HG03060 (cell line): Measurements from ENCODE around the gene COX19.
"Not testable (repeated sequence)": the region's sequence is repeated elsewhere in the genome, so short reads cannot be mapped to it uniquely, and the experiment has no call there.

Source experiments
- ATAC-seq: cut with Tn5 transposase; IDR thresholded peaks from one replicate; pipeline ENCODE4 v1.9.1; 2021; ENCODE audit warnings: low read depth, moderate number of reproducible peaks; ENCODE audit not compliant: unreplicated experiment

The COX19 gene

DNA sequence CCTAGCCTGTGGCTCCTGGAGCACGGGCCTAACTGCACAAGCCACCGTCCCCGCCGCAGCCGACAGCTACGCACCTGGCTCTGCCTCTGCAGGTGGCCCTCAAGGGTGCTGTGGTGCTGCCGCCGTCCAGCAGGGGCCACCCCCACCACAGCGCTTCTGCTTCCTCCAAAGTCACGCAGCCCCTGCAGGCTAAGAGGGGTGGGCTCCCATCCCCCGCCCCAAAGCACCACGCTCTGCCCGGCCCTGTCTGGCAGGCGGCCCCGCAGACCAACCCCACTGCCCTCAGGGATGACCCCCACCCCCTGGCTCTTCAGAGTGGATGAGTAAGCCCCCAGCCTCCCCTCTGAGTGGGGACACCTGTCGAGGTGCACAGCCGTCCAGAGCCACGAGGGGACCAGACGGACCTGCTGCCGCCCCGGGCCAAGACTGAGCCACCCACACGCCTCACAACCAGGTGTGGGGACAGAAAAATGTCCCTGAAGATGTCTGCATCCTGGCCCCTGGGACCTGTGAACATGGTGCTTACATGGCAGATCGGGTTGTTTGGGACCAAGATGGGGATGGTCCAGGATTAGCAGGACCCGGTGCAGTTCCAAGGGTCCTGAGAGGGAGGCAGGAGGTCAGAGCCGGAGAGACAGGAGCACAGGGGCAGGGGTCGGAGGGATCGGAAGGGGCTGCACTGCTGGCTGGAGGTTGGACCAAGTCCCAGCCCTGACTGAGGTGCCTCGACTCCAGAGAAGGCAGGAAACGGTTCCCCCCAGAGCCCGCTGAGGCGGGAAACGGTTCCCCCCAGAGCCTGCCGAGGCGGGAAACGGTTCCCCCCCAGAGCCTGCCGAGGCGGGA lies 11.9 kb downstream of the COX19 start:
- ATAC-seq: no peak

DNA sequence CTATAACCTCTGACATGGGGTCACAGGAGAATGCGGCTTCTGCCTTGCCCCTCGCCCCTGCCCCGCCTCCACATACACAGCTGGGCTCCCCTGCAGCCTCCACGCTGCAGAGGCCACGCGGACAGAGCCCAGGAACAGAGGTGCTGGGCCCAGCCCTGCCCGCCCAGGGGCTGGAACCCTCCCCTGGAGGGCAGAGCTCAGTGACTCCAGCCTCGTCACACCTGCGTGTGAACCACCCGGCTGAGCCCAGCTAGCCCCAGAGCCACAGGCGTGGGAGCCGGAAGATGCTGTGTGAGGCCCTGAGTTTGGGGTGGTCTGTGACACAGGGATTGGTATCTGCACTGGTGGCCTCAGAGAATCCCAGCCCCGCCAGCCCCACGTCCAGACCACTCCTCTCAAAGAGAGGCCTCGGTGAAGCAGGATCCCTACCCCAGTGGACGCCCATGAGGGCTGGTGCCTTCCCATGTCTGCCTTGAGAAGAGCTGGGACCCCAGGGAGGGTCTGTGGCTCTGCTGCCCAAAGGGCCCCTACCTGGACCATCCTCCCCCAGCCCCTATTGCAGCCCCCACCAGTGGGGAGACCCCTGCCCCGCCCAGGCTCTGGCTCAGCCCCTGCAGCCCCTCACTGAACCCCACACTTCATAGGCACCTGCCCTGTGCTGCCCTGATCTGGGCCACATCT lies 12.8 kb downstream of the COX19 start:
- ATAC-seq: no peak

DNA sequence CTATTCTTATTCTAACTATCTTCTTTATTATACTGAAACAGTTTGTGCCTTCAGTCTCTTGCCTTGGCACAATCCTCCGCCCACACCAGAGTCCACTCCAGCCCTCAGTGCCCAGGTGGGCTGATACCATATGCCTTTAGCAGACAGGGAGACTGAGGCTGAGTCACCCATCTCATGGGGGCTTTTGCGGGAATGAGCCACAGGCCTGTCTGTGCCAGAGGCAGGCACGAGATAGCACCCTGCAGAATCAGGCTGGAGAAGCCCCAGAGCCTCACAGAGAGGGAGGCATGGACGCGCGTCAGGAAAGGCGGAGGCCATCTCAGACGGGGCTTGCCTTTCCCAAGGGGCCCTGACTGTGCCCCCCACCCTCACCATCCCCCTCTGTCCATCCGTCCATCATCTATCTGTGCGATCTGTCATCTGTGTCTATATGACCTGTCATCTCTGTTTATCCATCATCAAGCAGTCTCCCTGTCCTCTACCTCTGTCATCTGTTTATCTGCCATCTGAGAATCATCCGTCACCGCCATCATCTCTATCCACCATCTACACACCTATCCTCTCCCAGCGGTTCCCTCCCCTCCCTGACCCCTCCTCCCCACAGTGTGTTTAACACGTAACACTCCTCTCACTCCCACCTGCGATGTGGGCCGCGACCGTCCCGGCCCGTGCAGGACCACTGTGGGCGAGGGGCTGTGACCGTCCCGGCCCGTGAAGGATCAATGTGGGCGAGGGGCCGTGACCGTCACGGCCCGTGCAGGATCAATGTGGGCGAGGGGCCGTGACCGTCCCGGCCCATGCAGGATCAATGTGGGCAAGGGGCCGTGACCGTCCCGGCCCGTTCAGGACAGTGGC lies 13.6 kb downstream of the COX19 start:
- no peak for ATAC-seq

DNA sequence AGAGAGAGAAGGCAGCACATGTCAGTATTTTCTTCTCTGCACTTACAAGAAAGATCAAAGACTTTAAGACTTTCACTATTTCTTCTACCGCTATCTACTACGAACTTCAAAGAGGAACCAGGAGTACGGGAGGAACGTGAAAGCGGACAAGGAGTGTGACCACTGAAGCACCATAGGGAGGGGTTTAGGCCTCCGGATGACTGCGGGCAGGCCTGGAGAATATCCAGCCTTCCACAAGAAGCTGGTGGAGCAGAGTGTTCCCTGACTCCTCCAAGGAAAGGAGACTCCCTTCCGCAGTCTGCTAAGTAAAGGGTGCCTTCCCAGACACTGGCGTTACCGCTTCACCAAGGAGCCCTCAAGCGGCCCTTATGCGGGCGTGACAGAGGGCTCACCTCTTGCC lies 14.4 kb downstream of the COX19 start:
- not testable (repeated sequence) for ATAC-seq

DNA sequence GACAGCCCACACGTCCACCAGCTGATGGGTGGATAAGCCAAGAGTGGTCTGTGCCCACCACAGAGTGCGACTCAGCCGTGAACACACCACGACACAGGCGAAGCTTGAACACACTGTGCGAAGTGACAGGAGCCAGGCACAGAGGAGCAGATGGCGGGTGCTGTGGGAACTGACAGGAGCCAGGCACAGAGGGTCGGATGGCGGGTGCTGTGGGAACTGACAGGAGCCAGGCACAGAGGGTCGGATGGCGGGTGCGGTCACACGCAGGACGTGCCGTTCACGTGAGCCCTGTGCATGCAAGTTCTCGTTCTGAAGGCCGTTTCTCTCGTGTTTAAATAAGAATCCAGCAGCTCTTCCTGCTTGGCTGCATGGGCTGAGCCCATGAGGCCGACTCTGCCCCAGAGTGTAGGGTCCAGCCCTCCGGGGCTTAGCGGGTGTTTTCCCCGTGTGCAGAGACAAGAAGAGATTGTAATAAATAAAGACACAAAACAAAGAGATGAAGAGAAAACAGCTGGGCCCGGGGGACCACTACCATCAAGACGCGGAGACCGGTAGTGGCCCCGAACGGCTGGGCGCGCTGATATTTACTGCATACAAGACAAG lies 15.0 kb downstream of the COX19 start:
- ATAC-seq: no peak

DNA sequence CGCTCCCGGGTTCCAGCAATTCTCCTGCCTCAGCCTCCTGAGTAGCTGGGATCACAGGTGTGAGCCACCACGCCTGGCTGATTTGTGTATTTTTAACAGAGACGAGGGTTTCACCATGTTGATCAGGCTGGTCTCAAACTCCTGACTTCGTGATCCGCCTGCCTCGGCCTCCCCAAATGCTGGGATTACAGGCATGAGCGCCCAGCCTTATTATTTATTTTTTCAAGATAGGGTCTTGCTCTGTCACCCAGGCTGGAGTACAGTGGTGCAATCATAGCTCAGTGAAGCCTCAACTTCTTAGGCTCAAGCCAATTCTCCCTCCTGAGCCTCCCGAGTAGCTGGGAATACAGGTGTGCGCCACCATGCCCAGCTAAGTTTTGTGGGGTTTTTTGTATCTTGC lies 15.6 kb downstream of the COX19 start:
- ATAC-seq: not testable (repeated sequence)

DNA sequence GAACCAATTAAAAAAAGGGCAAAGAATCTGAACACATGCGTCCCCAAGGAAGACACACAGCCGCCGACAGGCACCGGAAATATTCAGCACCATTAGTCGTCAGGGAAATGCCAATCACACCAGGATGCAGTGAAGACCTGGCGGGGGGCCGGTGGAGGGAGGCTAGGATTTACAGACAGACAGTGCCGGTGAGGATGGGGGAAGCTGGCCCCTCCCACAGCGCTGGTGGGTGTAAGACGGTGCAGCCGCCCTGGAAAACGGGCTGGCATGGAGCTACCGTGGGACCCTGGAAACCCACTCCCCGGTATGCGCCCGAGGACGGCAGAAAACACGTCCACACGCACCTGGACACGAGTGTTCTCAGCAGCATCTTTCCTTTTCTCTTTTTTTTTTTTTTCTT lies 16.1 kb downstream of the COX19 start:
- no peak for ATAC-seq

DNA sequence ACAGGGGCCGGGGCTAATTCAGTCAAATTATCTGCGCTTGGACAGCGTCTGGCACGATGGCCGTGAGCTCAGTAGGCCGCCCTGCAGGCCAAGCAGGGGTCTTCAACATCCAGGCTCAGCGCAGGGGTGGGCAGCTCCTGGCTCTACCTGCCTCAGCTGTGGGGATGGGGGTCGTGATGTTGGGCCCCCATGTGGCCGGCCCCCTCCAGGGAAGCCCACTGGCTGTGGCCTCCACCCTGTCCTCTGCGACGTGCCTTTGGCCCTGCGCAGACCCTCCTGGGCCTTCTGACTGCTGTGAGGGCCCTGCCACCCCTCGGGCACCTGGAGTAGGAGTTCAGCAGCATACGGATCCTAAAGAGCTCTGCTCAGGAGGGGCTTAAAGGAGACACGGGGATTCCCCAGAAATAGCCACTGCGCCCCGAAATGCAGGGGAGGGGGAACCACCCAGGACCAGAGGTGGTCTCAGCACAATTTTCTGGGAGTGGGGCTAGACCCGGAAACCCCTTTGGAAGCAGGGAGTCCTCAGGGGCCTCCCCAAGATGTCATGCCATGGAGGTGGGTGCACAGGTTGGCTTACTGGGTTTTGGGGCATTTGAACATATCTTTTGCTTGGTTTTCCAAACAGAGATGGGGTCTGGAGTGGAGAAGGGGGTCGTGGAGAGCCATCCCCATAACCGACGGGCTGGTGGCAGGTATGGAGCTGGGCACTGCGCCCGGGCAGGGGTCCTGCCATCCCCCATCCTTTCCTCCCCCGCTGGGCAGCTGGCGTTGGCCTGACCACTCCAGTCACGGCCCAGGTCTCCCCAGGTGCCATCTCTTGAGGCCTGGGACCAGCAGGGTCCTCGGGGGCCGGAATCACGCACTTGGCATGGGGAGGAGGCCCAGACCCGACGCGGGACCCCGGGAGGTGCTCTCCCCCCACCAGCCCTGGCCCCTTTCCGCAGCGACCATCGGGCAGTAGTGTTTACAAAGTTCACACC lies 16.8 kb downstream of the COX19 start:
- no peak for ATAC-seq

DNA sequence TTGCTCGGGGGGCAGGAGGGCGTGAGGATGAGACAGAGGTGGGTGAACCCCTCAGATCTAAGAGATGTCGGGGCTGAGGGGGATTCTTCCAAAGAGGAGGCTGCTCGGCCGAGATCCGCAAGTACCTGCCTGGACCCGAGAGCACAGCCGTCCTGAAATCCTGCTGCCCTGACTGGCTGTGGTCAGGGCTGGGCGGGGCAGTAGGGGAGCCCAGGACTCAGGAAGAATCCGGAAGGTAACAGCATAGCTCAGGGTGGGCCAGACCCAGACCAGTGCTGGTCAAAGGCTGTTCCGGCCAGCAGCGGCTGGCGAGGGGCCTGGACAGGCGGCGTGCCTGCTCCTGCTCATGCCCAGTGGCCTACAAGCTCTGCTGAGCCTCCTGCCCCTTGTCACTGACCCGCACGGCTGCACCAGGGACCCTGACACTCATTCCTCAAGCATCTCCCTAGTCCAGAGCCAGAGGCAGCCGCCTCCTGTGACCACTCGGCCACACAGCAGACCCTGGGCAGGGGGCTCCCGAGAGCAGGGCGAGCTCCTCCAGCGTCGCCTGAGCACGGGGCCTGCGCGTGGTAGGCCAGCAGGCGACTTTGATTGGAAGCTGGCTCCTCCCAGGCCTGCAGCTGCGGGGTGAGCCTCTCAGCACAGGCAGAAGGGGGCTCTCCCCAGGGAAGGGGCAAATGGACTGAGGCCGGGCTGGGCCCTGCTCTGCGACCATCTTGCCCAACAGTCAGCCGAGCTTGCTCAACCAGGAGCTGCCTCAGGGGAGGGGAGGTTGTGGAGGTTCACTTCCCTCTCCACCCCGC lies 17.7 kb downstream of the COX19 start:
- no peak for ATAC-seq

DNA sequence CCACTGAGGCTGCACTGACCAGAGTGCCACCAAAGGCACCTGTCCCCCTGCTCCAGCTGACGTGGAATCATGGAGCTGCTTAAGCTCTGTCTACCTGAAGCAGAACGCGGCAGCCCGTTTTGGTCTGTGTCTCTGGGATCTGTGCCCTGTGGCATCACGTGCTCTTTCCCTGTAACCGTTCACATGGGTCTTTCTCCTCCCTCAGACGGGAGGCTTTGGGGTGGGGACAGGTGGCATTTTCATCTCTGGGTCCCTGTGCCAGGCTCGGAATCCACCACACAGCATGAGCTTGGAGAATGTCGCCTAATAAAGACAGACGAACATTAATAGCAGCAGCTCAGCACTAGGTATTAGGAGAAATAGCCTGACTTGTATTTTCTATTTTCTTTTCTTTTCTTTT lies 19.3 kb downstream of the COX19 start:
- no peak for ATAC-seq

DNA sequence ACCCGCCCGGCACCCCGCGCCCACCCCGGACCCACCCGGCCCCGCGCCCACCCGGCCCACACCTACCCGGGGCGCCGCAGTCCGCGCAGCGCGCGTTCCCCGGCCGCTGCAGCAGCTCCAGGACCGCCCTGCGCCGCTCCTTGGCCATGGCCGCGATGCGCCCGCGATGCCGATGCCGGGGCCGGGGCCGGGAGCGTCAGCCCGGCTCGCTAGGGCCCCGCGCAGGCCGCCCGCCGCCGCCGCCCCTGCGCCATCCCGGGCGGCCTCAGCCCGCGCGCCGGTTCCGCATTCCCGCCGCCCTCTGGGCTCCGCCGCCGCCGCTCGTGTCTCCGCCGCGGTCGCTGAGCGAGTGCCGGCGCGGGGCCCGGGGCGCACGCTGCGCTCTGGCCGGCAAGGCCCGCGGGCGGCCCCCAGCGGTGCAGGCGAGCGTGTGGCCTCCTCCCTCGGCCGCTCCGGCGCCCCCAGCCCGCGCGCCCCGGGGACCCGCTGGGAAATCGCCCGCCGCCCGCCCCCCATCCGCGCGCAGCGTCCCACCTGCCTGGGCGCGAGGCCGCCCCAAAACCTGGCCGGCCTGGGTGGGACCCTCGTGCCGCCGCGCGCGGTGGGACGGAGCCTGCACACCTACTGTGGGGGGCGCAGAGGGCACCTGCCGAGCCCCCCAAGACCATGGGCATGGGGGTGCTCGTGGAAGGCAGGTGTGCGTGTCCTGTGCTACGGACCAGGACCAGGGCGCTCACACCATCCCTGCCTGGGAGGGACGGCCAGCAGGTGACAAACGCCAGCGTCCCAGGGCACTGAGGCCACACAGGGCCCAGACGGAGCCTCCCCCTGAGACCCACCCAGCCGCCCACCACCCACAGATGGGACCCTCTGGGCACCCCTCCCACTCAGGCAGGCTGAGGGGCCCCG lies 20.8 kb downstream of the COX19 start, which contains the start of gene ADAP1:
Gene ADAP1, minus strand, starts transcription at position 351 of the 909 bp plus-strand sequence. Its CDS starts 203 bp downstream, at position 148.
- ATAC-seq: no peak

DNA sequence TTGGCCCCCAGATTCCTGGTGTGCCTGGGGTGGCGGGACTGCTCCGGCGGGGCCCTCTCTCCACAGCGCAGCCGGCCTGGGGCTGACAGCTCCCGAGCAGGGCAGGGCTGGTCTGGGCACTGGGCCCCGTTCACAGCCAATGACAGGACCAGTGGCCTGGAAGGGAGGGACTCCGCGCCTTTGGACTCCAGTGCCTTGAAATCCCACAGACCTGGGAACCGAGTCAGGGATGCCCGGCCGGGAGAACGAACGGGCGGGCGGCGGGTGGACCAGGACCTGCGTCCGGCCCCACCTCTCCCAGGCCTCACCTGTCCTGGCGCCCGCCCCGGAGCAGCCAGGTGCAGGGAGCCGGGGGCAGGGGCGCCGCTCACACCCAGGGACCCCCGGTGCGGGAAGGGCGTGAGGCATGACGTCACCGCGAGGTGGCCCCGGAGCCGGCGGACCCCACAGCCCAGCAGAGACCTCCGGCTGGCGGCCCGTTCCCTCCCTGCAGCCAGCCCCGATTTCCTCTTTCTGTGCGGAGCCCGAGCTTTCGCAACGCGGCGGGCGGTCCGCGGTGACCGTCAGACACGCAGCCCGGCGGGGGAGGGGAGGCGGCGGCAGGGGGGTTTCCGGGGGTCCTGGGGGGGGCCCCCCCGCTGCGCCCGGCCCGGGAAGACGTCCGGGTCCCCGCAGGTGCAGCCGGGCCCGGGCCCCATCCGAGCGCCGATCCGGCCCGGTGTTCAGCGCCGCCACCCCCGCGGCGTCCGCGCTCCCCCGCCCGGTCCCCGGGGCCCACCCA lies 21.6 kb downstream of the COX19 start:
- no peak for ATAC-seq

DNA sequence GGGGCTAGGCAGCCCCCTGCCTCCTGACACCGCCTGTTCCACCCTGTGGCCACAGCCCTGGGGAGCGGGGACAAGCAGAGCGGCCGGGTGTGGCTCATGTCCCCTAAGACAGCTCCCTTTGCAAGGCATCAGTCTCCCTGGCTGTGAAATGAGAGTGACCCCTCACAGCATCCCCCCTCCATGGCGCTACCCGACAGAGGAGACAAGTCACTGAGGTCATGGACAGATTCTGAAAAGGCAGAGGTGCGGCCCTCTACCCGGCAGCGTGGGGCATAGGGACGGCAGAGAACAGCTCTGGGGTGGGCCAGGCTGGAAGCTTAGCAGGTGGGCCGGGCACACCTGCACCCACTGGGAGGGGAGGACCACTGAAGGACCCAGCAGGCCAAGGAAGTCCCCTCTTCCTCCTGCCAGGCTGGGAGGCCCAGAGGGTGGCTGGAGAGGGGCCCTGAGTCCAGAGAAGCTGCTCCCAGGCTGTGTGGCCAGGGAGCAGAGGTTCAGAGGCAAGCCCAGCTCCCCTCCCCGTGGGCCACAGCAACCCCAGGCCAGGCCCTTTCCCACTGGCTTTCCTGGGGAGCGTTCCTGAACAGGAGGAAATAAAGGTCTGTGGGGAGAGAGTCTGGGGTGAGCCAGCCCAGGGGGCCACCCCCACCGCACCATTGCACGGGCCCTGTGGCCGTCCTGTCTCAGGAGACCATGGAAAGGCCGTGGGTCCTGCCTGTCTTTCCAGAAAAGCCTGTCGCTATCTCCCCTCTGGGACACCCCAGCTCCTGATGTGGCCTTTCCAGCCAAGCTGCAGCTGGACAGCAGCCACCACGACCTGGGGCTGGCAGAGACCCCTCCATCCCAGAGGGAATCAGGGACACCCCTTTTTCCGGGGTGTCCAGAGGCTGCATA lies 22.6 kb downstream of the COX19 start:
- ATAC-seq: no peak

DNA sequence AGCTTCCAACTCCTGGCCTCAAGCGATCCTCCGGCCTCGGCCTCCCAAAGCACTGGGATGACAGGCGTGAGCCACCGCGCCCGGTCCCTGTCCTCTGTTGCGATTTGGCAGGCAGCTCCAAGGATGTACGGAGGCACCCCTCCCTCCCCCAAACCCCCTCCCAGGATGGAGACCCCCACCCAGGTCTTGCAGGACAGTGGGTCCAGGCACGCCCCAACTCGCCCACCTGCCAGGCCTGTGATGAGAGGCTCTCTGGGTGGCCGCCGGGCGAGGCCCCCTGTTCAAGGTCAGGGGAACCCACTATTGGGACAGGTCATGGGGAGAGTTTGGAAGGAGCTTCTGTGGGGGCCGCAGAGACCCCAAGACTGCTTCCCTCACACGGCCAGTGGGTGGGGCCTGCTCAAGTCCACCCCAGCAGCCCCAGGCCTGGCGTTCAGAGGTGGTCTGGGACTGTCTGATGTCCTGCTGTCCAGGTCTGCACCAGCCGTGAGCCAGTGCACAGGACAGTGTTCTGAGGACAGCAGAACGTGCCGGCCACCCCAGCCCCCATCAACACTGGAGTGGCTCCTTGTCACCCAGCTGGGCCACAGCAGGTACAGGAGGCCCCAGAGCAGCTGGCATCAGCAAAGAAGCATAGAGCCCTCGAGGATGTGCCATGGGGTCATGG lies 23.3 kb downstream of the COX19 start:
- ATAC-seq: no peak
